Mucosa of rectum (tissue), 2 donors: ENCODE data around the gene SDC4.
"Not testable (repeated sequence)": the region's sequence is repeated elsewhere in the genome, so short reads cannot be mapped to it uniquely, and the experiment has no call there.

Experiments
- H3K27ac ChIP-seq, 2 donors: one replicate each; pipeline ENCODE4 v1.7.0; 2013; ENCODE audit warnings: inconsistent platforms in 2 of 2, low read depth in 2 of 2, low read length in 2 of 2
- H3K27me3 ChIP-seq, 2 donors: one replicate each; pipeline ENCODE4 v1.7.0; 2013; ENCODE audit warnings: low read length in 2 of 2; ENCODE audit not compliant: control insufficient read depth in 2 of 2, insufficient read depth in 2 of 2
- H3K36me3 ChIP-seq, 2 donors: one replicate each; pipeline ENCODE4 v1.7.0; 2013; ENCODE audit warnings: low read length in 2 of 2; ENCODE audit not compliant: control insufficient read depth in 2 of 2, insufficient read depth in 2 of 2
- H3K4me1 ChIP-seq, 2 donors: one replicate each; pipeline ENCODE4 v1.7.0; 2013; ENCODE audit warnings: low read length in 2 of 2, mild to moderate bottlenecking in 1 of 2; ENCODE audit not compliant: control insufficient read depth in 2 of 2, insufficient read depth in 2 of 2
- H3K4me3 ChIP-seq, 2 donors: one replicate each; pipeline ENCODE4 v1.7.0; 2013; ENCODE audit warnings: low read length in 2 of 2
- H3K9ac ChIP-seq, 2 donors: one replicate each; pipeline ENCODE4 v1.7.0; 2013; ENCODE audit warnings: low read length in 2 of 2, low read depth in 1 of 2, mild to moderate bottlenecking in 1 of 2
- H3K9me3 ChIP-seq, 2 donors: one replicate each; pipeline ENCODE4 v1.7.0; 2013; ENCODE audit warnings: low read length in 2 of 2; ENCODE audit not compliant: control insufficient read depth in 2 of 2
- donor health status: healthy.
- donor health status: Normal muscosa, but diverticular disease.

Gene SDC4

GRCh38 chr20:45354423-45355208 lies 6.4 kb upstream of the SDC4 start:
- H3K27ac ChIP-seq: peak overlapping the region; percentile 24 to 44
- H3K9ac ChIP-seq: no peak overlapping the region
- H3K4me1 ChIP-seq: peaks cover 8 to 12% of the 10 kb centered on the region in 2 donors
- H3K9me3 ChIP-seq: no peaks in the 10 kb centered on the region
- no peaks in the 10 kb centered on the region for H3K36me3 ChIP-seq
- H3K4me3 ChIP-seq: no peak overlapping the region
- H3K27me3 ChIP-seq: no peaks in the 10 kb centered on the region

GRCh38 chr20:45353746-45354145 lies 5.5 kb upstream of the SDC4 start:
- Histone ChIP-seq H3K9ac (no peak overlapping the region), H3K27ac (no peak overlapping the region), H3K4me3 (no peak overlapping the region), H3K27me3 (no peaks in the 10 kb centered on the region), H3K4me1 (peaks cover 8 to 10% of the 10 kb centered on the region in 2 donors), H3K36me3 (no peaks in the 10 kb centered on the region), H3K9me3 (no peaks in the 10 kb centered on the region)

GRCh38 chr20:45352729-45353128 lies 4.5 kb upstream of the SDC4 start:
- peaks cover 1 to 9% of the 10 kb centered on the region in 2 donors for H3K4me1 ChIP-seq
- no peak overlapping the region for H3K27ac ChIP-seq
- H3K36me3 ChIP-seq: no peaks in the 10 kb centered on the region
- H3K9ac ChIP-seq: no peak overlapping the region
- no peak overlapping the region for H3K4me3 ChIP-seq
- H3K27me3 ChIP-seq: no peaks in the 10 kb centered on the region
- no peaks in the 10 kb centered on the region for H3K9me3 ChIP-seq

GRCh38 chr20:45350795-45351194 lies 2.6 kb upstream of the SDC4 start:
- not testable (repeated sequence) for H3K27me3 ChIP-seq, H3K9me3 ChIP-seq, H3K4me3 ChIP-seq, H3K36me3 ChIP-seq, H3K9ac ChIP-seq, H3K27ac ChIP-seq
- peaks cover 10 to 19% of the 10 kb centered on the region in 2 donors for H3K4me1 ChIP-seq

GRCh38 chr20:45350217-45350616 lies 2.0 kb upstream of the SDC4 start:
- H3K9ac ChIP-seq: no peak overlapping the region
- no peak overlapping the region for H3K27ac ChIP-seq
- no peak overlapping the region for H3K4me3 ChIP-seq
- H3K4me1 ChIP-seq: peaks cover 15 to 25% of the 10 kb centered on the region in 2 donors
- no peaks in the 10 kb centered on the region for H3K9me3 ChIP-seq
- no peaks in the 10 kb centered on the region for H3K36me3 ChIP-seq
- no peaks in the 10 kb centered on the region for H3K27me3 ChIP-seq

- peak overlapping the region; percentile 82 to 91 for H3K27ac ChIP-seq
- no peaks in the 10 kb centered on the region for H3K9me3 ChIP-seq
- peak overlapping the region; percentile 91 to 96 for H3K9ac ChIP-seq
- H3K36me3 ChIP-seq: no peaks in the 10 kb centered on the region
- no peaks in the 10 kb centered on the region for H3K27me3 ChIP-seq
- H3K4me1 ChIP-seq: peaks cover 41 to 53% of the 10 kb centered on the region in 2 donors
- H3K4me3 ChIP-seq: peak overlapping the region; percentile 79 to 94
Measured at GRCh38 chr20:45347297-45347935, 808 bp downstream of the SDC4 start.

- Histone ChIP-seq H3K9ac (peak overlapping the region; percentile 91 to 96), H3K4me1 (peaks cover 46 to 58% of the 10 kb centered on the region in 2 donors), H3K4me3 (peak overlapping the region; percentile 79 to 94), H3K27ac (peak overlapping the region; percentile 82 to 91), H3K27me3 (no peaks in the 10 kb centered on the region), H3K36me3 (no peaks in the 10 kb centered on the region), H3K9me3 (no peaks in the 10 kb centered on the region)
Measured at GRCh38 chr20:45346851-45347250, 1.4 kb downstream of the SDC4 start.

- H3K9me3 ChIP-seq: no peaks in the 10 kb centered on the region
- H3K27me3 ChIP-seq: no peaks in the 10 kb centered on the region
- H3K27ac ChIP-seq: peak overlapping the region; percentile 82 to 91
- peaks cover 52 to 64% of the 10 kb centered on the region in 2 donors for H3K4me1 ChIP-seq
- no peaks in the 10 kb centered on the region for H3K36me3 ChIP-seq
- peak overlapping the region; percentile 91 to 96 for H3K9ac ChIP-seq
- peak overlapping the region; percentile 79 to 94 for H3K4me3 ChIP-seq
Measured at GRCh38 chr20:45346291-45346718, 1.9 kb downstream of the SDC4 start.

- Histone ChIP-seq H3K9ac (peak overlapping the region; percentile 91 to 96), H3K9me3 (no peaks in the 10 kb centered on the region), H3K27me3 (no peaks in the 10 kb centered on the region), H3K4me1 (peaks cover 61 to 74% of the 10 kb centered on the region in 2 donors), H3K36me3 (peaks cover 0 to 3% of the 10 kb centered on the region in 2 donors), H3K4me3 (peak overlapping the region; percentile 79 to 94), H3K27ac (peak overlapping the region; percentile 82 to 91)
Measured at GRCh38 chr20:45345104-45345936, 2.9 kb downstream of the SDC4 start.
